T-helper 9 cell (primary cell): ENCODE measurements around the gene AQP10.
"Not testable (repeated sequence)": the region's sequence is repeated elsewhere in the genome, so short reads cannot be mapped to it uniquely, and the experiment has no call there.

Source experiments
- DNase-seq: peaks from one replicate; pipeline ENCODE4 v3.0.0-alpha.2; 2020
- total RNA-seq, 2 donors: gene quantifications; one replicate each; lab custom pipeline; 2026; lab: John Stamatoyannopoulos, UW

AQP10 gene, protein sequence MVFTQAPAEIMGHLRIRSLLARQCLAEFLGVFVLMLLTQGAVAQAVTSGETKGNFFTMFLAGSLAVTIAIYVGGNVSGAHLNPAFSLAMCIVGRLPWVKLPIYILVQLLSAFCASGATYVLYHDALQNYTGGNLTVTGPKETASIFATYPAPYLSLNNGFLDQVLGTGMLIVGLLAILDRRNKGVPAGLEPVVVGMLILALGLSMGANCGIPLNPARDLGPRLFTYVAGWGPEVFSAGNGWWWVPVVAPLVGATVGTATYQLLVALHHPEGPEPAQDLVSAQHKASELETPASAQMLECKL
- total RNA-seq = 0 reads per million in 2 donors

- no peak for DNase-seq
Observed at GRCh38 chr1:154320882-154321608, at the start of gene AQP10. AQP10 (plus strand) TSS chr1:154321093; CDS start chr1:154321156, 63 bp downstream.

- DNase-seq = peak; percentile 89
Observed at GRCh38 chr1:154272217-154272998, 48.5 kb upstream of the AQP10 start, which contains the start of gene HAX1. HAX1 (plus strand) TSS chr1:154272629; CDS start chr1:154272724, 95 bp downstream.

DNA sequence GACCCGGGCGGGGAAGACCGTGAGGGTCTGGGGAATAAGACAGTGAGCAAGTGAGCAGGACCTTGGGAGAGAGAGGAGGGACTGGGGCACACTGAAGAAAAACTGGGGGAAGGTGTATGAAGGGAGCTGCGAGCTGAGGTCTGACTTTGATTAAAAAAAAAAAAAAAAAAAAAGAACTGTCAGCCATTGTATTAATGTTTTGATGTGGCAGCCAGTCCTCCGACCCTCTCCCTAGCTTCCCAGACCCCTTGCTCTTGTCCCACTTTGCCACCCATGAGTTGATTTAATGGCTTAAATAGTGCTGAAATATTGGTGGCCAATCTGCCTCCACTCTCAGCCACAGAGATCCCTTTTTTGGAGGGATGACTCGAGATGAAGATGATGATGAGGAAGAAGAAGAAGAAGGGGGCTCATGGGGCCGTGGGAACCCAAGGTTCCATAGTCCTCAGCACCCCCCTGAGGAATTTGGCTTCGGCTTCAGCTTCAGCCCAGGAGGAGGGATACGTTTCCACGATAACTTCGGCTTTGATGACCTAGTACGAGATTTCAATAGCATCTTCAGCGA lies 47.8 kb upstream of the AQP10 start:
- no peak for DNase-seq

DNA sequence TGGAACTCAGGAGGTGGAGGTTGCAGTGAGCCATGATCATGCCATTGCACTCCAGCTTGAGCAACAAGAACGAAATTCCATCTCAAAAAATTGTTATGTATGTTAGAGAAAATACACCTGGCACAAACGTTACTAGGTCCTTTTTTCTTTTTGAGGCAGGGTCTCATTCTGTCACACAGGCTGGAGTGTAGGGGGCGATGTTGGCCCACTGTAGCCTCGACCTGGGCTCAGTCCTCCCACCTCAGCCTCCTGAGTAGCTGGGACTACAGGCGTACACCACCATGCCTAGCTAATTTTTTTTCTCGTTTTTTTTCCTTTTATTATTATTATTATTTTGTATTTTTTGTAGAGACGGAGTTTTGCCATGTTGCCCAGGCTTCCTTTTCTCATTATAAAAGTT lies 44.1 kb upstream of the AQP10 start:
- peak; percentile 10 for DNase-seq

- not testable (repeated sequence) for DNase-seq
Observed at GRCh38 chr1:154287591-154287990, 33.3 kb upstream of the AQP10 start.

DNA sequence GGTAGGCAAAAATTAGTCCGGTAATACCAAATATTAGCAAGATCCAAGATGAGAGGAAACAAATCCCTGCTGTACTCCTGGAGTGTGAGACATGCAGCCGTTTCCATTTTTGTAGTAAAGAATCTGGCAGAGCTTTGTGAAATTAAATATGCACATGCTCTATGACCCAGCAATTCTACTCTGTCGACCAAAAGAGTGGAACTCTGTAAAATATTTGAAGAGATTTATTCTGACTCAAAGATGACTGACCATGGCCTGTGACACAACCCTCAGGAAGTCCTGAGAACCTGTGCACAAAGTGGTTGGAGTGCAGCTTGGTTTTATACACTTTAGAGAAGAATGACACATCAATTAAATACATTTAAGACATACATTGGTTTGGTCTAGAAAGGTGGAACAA lies 32.2 kb upstream of the AQP10 start:
- no peak for DNase-seq

- no peak for DNase-seq
Observed at GRCh38 chr1:154290921-154291320, 30.0 kb upstream of the AQP10 start.

DNA sequence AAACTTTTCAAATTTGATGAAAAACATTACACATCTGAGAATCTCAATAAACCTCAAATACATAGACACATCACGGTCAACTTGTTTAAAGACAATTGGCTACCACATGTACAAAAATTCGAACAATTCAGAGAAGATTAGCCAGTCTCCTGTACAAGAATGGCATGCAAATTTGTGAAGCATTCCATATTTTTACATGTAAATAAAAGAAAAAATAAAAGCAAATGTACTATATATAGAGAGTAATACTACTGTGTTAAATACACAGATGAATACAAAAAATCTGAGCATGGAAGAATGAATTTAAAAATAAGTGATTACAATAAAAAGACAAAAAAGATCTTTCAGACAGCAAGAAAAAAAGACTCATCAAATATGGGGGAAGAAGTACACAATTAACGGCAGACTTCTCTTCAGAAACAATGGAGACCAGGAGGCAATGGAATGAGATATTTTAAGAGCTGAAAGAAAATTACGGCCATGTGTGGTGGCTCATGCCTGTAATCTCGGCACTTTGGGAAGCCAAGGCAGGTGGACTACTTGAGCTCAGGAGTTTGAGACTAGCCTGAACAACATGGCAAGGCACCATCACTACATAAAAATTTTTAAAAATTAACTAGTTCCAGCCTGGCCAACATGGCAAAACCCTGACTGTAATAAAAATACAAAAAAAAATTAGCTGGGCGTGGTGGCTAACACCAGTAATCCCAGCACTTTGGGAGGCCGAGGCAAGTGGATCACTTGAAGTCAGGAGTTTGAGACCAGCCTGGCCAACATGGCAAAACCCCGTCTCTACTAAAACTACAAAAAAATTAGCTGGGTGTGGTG lies 25.3 kb upstream of the AQP10 start:
- no peak for DNase-seq

- DNase-seq = no peak
Observed at GRCh38 chr1:154301582-154301981, 19.3 kb upstream of the AQP10 start.

DNA sequence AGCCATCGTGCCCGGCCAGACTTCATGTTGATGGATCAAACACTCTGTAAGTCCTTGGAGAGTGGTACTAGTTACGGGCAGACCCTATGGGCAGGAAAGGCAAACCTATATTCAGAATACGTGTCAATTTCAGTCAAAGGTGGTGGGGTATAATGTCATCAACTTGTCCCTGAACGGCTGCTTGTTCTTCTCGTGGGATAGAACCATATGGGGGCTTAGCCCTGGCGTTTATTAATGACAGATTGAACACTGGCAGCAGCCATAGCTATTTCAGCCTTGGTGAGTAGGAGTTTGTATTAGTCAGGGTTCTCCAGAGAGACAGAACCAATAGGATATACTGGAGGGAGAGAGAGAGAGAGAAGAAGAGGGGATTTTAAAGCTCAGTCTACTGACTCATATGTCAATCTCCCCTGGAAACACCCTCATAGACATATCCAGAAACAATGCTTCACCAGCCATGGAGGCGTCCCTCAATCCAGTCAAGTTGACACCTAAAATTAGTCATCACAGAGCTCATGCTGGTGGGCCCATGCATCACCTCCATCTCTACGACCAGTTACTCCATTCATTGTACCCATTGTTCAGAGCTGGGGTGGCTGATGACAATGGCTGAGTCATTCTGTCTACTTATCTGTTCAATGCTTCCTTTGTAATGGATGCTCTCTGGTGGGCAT lies 16.1 kb upstream of the AQP10 start:
- DNase-seq = no peak

GRCh38 chr1:154306151-154306550 lies 14.7 kb upstream of the AQP10 start:
- DNase-seq = no peak

- not testable (repeated sequence) for DNase-seq
Observed at GRCh38 chr1:154307670-154308270, 13.1 kb upstream of the AQP10 start.

GRCh38 chr1:154309136-154309535 lies 11.8 kb upstream of the AQP10 start:
- not testable (repeated sequence) for DNase-seq

GRCh38 chr1:154312229-154313065 lies 8.4 kb upstream of the AQP10 start:
- not testable (repeated sequence) for DNase-seq

DNA sequence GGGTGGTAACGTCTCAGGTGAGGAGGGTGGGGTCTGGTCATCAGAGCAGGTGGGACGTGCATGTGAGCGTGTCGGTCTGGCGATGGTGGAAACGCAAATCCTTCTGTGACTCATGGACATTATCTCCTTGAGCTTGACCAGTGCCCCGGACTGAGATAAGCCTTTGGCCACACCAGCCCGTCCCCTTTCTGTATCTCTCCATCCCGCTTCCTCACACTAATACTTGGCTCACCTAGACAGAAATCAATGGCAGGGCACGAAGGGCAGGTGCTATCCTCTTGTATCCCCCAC lies 7.9 kb upstream of the AQP10 start:
- DNase-seq = no peak

DNA sequence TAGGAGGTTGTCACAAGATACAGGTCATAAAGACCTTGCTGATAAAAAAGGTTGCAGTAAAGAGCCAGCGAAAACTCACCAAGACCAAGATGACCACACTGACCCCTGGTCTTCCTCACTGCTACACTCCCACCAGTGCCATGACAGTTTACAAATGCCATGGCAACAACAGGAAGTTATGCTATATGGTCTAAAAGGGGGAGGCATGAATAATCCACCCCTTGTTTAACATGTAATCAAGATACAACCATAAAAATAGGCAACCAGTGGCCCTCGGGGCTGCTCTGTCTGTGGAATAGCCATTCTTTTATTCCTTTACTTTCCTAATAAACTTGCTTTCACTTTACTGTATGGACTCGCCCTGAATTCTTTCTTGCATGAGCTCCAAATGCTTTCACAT lies 6.7 kb upstream of the AQP10 start:
- DNase-seq = not testable (repeated sequence)

GRCh38 chr1:154316704-154317103 lies 4.2 kb upstream of the AQP10 start:
- DNase-seq = no peak

DNA sequence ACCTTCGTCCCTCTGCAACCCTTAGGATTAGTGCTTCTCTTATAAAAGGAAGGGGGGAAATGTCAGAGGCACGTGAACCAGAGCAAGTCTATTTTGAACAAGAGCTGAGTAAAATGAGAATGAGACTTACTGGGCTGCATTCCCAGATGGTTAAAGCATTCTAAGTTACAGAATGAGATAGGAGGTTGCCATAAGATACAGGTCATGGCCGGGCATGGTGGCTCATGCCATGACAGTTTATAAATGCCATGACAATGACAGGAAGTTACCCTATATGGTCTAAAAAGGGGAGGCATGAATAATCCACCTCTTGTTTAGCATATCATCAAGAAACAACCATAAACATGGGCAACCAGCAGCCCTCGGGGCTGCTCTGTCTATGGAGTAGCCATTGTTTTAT lies 2.5 kb upstream of the AQP10 start:
- no peak for DNase-seq

DNA sequence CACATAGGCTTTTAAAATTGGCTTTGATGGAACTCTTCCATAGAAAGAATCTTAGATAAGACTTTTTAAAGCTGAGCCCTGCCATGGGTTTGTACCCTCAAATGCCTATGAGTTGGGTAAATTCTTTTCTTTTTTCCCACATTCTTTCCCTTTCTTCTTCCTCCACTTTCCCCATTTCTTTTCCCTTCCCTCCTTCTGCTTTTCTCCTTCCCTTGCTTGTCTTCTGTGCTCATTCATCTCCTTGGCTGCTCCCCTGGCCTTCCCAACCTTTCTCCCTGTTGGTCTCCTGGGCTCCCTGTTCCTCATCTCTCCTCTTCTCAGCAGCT lies 679 bp downstream of the AQP10 start:
- DNase-seq = not testable (repeated sequence)

DNA sequence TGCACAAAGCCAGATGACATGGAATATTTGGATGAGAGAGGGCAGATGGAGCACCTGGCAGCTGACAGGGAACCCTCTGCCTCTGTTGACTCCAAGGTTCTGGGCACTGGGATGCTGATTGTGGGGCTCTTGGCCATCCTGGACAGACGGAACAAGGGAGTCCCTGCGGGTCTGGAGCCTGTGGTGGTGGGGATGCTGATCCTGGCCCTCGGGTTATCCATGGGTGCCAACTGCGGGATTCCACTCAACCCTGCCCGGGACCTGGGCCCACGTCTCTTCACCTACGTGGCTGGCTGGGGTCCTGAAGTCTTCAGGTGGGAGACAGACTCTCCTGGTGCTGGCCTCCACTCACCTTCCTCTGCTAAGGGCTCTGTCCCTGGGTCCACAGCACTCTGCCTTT lies 2.6 kb downstream of the AQP10 start:
- no peak for DNase-seq
